Activated CD4-positive, CD25-positive, alpha-beta regulatory T cell treated with anti-CD3 and anti-CD28 coated beads, Interleukin-2, amount 50 U/mL, for 16 hours (primary cell): ENCODE results near the gene GRK7.
"Not testable (repeated sequence)": the region's sequence is repeated elsewhere in the genome, so short reads cannot be mapped to it uniquely, and the experiment has no call there.

Source experiments
- DNase-seq: peaks from one replicate; pipeline ENCODE4 v3.0.0-alpha.2; 2020; ENCODE audit warnings: low read depth, low spot score

GRK7 gene

DNA sequence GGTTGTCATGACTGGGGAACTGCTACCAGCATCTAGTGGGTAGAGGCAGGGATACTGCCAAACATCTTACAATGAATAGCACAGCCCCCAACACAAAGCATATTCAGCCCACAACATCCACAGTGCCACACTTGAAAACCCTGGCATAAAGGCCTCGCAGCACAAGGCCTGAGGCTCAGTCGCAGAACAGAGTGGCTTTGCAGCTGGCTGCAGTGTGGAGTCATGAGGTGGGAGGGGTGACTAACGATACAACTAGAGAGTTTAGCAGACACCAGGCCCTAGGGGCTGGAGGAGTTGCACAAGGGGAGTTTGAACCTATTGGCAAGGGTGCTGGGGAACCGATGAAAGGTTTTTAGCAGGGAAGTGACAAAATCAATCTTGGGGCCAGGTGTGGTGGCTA is 32.1 kb downstream of the GRK7 start:
- DNase-seq: no peak

DNA sequence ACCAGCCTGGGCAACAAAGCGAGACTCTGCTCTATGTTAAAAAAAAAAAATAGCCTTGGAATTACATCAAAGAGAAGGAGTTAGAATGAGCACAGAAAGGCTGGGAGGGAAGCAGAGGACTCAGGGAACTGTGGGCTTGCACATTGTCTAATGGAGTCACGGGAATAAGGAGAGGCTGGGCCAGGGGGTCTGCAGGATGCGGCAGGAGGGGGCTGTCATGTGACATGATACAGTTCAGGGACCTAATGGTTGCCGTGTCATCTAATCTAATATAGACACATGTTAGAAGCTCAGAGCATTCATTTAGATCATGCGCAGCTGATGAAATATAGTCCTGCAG is 32.5 kb downstream of the GRK7 start:
- no peak for DNase-seq

DNA sequence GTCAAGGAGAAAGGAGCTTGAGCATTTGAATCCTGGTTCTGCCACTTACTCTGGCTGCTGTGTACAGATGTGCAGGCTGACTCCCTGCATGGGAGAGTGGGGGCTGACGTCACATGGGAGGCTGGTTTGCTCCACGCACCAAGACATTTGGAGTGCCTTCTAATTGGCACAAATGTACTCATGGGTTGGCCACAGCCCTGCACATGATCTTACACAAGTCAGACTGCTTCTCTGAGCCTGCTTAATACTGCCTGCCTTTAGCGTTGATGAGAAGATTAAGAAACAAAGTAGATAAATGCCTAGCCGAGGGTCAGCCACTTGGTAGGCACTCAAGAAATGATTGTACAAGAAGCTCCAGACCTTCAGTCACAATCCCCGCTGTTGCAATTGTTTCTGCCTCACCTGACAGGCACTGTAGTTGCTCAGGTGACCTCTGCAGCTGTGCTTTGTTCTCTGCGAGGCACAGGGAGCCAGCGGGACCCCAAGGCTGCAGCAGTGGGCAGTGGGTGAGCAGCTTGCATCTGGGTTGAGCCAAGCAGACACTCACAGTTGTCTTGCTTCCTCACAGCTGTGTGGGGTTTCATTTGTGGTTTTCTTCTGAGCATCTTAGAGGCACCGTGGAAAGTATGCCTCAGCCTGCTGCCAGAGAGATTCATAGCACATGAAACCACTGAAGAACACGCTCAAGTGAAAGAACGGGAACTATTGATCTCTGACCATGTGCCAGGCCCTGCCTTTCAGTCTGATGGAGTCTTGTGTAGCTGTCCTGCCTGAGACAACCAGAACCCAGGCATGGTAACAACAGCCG is 33.1 kb downstream of the GRK7 start:
- peak; percentile 41 for DNase-seq

DNA sequence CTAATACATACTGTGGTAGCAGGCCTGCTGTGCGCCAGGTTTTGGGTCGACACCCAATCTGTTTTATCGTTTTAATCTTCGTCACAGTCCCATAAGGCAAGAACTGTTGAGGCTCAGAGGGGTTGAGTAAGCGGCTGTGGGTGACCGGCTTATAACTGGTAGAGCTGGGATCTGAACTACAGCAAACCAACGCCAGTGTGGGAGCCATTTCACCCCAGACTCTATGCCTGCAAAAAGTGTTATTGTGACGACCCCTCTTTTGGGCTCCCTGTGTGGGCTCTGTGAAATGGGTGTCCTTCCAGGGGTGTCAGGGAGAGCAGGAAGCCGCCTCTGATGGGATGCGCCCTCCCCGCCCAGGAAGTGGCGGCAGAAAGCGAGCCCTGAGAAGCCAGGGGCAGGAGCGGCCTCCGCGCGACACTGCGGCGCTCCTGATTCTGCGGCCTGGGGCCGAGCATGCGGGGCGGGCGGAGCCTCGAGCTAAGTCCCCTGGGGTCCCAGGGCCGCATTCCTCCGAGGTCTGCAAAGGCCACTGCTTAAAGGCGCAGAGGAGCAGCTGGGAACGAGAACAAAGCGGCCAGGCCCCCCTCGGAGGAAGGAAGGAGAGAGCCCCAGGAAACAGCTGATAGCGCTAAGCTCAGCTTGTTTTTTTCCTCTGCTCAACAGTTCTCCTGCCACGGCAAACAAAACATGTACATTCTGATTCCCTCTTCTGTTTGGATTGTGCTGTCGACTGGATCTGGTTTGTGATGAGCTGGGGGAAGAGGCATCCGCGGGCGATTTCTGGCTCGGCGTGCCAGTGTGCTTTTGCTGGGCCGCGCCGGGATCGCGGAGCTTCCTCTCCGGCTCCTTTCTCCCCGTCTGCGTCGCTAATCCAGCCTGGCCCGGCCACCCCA is 33.9 kb downstream of the GRK7 start:
- peak; percentile 14 for DNase-seq

DNA sequence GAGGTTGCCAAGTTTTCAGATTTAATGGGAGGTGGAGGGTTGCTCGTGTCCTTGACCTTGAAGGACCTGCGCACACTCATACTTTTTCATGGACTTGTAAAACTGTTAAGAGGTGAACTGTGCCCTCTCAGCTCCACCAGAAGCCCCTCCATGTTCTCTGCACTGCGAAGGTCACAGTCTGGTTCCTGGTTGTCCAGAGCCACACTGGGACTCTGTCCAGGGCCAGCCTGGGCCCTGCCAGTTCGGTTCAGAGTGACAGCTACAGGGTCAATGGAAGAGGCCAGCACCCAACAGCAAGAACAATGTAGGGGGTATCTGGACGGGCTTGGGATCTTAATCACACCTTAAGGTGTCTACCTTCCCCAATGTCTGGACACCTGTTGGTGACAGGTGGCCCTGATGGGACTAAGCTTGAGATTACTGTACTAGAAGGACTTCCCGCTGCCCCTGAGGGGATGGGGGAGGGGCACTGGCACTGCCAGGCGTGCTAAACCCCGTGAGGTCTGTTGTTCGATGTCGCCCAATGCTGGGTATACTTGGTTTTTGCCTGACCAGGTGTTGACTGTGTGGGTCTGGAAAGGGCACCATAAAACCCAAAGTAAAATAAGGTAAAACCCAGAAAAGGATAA is 34.7 kb downstream of the GRK7 start:
- DNase-seq: no peak

DNA sequence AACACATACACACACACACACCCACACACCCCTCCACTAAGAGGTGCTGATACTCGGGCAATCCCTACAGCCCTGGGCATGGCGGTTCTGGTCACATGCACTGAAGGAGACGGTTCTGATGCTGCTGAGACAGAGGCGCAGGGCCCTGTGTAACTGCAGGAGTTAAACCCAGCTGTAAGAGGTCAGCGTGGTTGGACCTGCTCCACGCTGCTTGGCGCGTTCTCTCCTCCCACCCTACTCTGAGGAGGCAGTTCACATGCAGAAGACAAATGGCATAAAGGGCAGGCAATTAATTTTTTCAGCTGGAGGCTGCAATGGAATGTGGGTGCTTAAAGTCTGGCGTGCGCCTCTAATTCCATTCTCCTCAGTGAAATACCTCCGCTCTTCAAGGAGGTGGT is 35.2 kb downstream of the GRK7 start:
- no peak for DNase-seq

DNA sequence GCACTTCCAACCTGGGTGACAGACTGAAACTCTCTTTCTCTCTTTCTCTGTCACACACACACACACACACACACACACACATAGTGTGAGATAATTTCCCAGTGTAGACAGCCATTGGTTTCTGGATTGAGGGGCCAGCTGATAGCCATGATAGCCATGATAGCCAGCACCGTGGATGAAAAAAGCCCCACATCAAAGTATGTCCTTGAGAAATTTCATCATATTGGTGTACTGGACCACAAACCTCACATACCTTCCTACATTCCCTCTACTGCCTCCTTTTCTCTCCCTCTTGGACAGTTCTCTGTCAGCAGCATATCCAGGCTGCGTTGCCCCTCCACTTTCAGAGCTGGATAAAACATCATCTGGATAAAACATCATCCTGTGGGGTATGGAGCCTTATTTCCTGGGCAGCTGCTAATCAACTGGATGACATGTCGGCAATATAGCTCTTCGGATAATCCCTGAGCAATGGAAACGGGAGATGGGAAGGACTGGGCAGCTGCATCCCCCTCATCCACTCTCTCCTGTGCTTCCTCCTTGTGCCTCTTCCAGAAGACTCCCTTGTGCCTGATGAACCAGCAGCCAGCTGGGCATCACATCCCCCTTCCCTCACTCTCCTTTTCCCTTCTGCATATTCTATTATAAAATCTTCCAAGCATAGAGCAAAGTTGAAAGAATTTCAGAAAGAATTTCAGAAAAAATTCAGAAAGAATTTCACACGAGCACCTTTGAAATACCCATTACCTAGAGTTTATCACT is 39.3 kb downstream of the GRK7 start:
- DNase-seq: no peak

DNA sequence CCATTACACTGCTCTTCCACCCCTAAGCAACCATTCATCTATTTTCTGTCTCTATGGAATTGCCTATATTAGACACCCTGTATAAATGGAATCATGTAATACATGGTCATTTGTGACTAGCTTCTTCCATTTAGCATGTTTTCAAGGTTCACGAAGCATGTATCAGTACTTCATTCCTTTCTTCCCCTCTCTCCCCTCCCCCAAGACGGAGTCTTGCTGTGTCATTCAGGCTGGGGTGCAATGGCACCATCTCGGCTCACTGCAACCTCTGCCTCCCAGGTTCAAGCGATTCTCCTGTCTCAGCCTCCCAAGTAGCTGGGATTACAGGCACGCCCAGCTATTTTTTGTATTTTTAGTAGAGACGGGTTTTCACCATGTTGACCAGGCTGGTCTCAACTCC is 40.3 kb downstream of the GRK7 start:
- not testable (repeated sequence) for DNase-seq

DNA sequence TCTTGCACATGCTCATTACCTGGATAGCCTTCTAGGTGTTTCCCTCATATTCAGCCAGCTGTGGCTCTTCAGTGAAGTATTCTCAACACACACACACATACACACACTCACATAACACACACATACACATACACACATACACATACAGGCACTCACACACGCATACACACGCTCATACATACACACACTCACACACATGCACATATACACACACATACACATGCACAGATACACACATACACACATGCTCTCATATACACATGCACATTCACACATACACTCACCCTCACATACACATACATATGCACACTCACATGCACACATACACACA is 41.2 kb downstream of the GRK7 start:
- DNase-seq: no peak

DNA sequence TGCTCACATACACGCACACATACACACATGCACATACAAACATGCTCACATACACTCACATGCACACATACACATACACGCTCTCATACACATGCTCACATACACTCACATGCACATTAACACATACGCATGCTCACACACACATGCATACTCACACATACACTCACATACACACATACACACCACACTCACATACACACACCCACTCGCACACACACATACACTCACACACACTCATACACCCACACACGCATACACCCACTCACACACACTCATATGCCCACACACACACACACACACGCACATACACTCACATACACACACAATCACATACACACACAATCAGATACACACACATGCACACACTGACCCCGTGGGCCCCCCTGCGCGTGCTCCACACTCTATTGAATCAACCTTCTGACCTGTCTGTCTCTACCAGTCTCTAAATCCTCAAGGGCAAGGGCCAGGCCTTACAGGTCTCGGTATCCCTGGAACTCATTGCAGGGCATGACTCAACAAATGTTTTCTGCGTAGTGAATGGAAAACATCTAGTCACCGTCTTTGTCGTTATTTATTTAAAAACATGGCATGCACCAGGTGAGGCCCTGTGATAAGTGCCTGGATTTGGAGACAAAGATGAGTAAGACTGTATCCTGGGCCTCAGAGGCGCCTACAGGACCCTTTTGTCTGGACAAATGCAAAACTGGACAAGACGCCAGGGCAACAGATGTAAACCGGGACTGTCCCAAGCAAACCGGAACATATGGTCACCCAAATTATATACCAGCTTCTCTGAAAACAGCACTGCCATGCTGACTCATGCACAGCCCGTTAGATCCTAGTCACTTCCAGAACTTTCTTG is 41.8 kb downstream of the GRK7 start:
- DNase-seq: no peak

DNA sequence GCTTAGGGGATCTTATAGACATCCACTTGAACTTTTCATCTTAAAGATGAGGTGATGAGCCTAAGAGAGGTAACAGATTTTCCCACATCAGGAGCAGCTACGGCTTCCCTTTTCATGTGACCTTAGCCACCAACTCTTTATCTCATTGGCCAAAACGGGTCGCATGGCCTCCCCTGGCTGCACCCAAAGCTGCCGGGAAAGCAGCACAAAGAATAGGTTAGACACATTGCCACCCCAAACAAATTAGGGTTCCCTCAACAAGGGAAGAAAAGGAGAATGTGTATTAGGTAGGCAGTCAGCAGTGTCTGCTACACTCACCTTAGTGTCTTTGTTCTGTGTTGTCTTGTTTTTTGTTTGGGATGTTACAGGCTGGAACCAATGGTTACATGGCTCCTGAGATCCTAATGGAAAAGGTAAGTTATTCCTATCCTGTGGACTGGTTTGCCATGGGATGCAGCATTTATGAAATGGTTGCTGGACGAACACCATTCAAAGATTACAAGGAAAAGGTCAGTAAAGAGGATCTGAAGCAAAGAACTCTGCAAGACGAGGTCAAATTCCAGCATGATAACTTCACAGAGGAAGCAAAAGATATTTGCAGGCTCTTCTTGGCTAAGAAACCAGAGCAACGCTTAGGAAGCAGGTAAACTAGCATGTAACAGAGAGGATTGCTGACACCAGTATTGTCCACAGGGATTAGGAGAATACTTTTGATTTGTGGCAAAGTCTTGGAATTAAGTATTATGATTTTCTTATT is 44.2 kb downstream of the GRK7 start:
- DNase-seq: no peak

DNA sequence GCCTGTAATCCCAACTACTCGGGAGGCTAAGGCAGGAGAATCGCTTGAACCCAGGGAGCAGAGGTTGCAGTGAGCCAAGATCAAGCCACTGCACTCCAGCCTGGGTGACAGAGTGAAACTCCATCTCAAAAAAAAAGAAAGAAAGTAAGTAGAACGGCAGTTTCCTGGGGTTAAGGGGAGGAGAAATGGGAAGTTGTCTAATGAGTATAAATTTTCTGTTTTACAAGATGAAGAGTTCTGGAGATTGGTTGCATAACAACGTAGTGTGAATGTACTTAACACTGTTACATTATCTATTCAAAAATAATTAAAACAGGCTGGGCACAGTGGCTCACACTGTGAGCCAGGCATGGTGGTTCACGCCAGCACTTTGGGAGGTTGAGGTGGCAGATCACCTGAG is 45.4 kb downstream of the GRK7 start:
- no peak for DNase-seq

DNA sequence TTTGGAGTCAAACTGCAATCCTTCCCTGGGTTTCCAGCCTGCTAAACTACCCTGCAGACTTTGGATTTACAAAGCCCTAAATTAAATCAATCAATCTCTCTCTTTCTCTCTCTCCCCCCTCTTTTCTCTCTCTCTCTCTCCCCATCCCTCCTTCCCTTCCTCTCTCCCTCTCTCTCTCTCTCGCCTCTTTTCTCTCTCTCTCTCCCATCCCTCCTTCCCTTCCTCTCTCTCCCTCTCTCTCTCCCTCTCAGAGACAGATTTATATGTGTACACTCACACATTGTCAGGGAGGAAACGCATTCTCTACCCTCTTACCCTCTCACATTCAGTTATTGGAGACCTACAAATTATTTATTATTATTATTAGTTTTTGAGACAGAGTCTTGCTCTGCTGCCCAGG is 47.0 kb downstream of the GRK7 start:
- DNase-seq: no peak

DNA sequence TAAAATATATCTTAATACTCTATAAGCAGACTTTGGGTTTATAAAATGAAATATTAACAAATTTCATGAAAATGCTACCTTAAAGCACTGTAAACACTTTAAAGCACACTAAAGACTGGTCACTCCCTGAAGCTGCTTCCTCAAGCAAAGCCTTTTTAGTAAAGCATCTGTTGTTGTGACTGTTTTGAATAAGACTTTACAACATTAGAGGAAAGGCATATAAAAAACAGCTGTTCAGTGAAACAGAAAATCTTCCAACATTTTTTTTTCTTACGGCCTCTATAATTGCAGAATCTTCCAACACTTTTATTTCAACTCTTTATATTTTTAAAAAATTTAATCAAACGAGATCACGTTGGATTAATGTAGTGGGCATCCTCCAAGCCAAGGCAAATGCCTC is 48.1 kb downstream of the GRK7 start:
- no peak for DNase-seq

DNA sequence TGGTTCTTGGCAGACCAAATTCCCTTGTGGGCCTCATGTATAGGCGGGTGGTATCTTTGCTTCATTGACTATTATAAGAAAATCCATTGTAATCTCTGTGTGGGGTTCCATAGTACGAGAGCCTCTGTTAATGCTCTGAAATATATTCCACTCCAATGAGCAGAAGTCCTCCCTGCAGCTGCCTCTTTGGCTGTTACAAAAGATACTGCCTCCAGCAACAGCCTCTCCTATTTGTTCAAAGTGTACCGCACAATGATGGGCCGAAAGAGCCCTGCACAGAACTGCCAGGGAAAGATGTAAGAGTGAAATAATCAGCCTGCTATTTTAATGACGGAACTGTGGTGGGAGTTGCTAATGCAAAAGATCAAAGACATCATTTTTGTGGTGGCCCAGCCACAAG is 48.9 kb downstream of the GRK7 start:
- DNase-seq: no peak

DNA sequence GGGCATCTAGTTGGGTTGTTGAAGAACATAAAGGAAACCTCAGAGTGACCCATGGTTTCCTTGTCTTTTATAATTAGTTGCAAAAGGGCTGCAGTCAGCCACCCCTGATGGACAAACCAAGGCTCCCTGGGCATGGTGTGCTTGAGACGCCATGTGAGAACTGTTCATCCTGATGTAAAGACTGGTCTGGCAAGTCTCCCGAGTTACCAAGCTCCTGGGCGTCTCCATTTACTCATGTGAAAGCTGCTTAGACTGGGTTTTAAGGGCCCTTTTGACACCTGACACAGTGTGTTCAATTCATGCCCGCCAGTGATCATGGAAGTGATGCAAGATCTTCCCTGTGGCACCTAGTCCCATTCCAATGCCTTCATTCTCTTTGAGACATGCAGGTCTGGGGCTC is 49.4 kb downstream of the GRK7 start:
- DNase-seq: no peak
